Measurements from ENCODE around the gene CERT1. TPM values are rescaled to one million over a fixed set of nuclear protein-coding genes. Genes with fewer than 3 reads are reported as not detected.

The CERT1 gene
- total RNA-seq, 4 donors from 2014 or later: 23.3 to 32.3 (median 30.6) TPM

- TF ChIP-seq POLR2A (IDR thresholded peaks at IDR 0.05) (no peak), CTCF (IDR thresholded peaks at IDR 0.05) (no peak)
- intact Hi-C loops (cut with DNase I; ENCODE audit: low total_unique reads): no loop called here
Observed at GRCh38 chr5:75551471-75551870, 40.0 kb upstream of the CERT1 start.

GRCh38 chr5:75550597-75550996 is 39.2 kb upstream of the CERT1 start:
- WGBS, 2 donors: 92 to 97% methylated on average over 1 of the region's 1 CpG
- TF ChIP-seq CTCF (IDR thresholded peaks at IDR 0.05): no peak
- no peak for TF ChIP-seq POLR2A (IDR thresholded peaks at IDR 0.05)
- H3K4me3 ChIP-seq (ENCODE audit: low read depth, poor library complexity, severe bottlenecking): no peak overlapping the region
- no peak for DNase-seq (ENCODE audit: low spot score in 2 of 2)
- intact Hi-C loops (cut with DNase I; ENCODE audit: low total_unique reads): no loop called here

More at GRCh38 chr5:75551471-75551870, 40.0 kb upstream of the CERT1 start:
- DNase-seq (ENCODE audit: low spot score in 2 of 2): no peak
- WGBS, 2 donors: 78 to 79% methylated on average over 3 of the region's 3 CpGs
- H3K4me3 ChIP-seq (ENCODE audit: low read depth, poor library complexity, severe bottlenecking): no peak overlapping the region

DNA sequence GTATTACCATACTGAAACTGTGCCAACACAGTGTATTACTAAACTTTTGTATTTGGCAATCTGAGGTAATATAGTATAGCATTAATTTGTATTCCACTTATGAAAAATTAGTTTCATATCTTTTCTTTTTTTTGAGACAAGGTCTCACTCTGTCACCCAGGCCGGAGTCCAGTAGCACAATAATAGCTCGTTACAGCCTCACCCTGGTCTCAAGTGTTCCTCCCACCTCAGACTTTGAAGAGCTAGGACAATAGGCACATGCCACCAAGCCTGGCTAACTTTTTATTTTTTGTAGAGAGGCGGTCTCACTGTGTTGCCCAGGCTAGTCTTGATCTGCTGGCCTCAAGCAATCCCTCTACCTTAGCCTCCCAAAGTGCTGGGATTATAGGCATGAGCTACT is 36.4 kb upstream of the CERT1 start:
- TF ChIP-seq POLR2A (IDR thresholded peaks at IDR 0.05) (no peak), CTCF (IDR thresholded peaks at IDR 0.05) (no peak)
- H3K4me3 ChIP-seq (ENCODE audit: low read depth, poor library complexity, severe bottlenecking): no peak overlapping the region
- 89 to 94% methylated on average over 3 of the region's 3 CpGs for WGBS, 2 donors
- no peak for DNase-seq (ENCODE audit: low spot score in 2 of 2)
- intact Hi-C loops (cut with DNase I; ENCODE audit: low total_unique reads): no loop called here

DNA sequence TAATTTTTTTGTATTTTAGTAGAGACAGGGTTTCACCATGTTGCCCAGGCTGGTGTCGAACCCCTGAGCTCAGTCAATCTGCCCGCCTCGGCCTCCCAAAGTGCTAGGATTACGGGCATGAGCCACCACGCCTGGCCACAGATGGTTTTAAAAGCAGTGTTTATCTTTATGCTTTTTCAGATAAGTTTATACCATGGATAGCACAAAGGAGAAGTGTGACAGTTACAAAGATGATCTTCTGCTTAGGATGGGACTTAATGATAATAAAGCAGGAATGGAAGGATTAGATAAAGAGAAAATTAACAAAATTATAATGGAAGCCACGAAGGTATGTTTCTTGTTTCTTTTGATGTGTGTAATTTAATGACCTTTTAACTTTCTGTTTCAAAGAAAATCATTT is 35.4 kb upstream of the CERT1 start:
- DNase-seq (ENCODE audit: low spot score in 2 of 2): no peak
- intact Hi-C loops (cut with DNase I; ENCODE audit: low total_unique reads): no loop called here
- 91 to 95% methylated on average over 6 of the region's 6 CpGs for WGBS, 2 donors
- TF ChIP-seq CTCF (IDR thresholded peaks at IDR 0.05) (no peak), POLR2A (IDR thresholded peaks at IDR 0.05) (no peak)
- H3K4me3 ChIP-seq (ENCODE audit: low read depth, poor library complexity, severe bottlenecking): no peak overlapping the region

DNA sequence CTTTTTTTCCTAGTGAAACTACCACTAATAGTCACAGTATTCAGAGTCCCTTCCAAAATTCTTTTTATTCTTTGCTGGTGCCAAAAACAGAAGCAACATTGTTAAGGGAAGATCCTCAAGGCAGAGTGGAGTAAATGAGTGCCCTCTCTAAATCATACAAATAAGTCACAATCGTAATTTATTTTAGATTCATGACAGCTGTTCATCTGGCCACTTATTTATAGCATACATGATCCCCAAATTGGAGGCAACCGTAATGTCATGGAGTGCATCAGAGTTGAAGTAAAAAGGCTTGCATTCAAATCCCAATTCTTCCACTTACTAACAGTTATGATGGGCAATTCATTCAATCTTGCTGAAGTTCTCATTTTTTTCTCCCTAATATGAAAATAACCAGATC is 33.7 kb upstream of the CERT1 start:
- WGBS, 2 donors: 65 to 73% methylated on average over 2 of the region's 2 CpGs
- TF ChIP-seq CTCF (IDR thresholded peaks at IDR 0.05) (no peak), POLR2A (IDR thresholded peaks at IDR 0.05) (no peak)
- intact Hi-C loops (cut with DNase I; ENCODE audit: low total_unique reads): no loop called here
- DNase-seq (ENCODE audit: low spot score in 2 of 2): no peak
- H3K4me3 ChIP-seq (ENCODE audit: low read depth, poor library complexity, severe bottlenecking): no peak overlapping the region

GRCh38 chr5:75538211-75538610 is 26.8 kb upstream of the CERT1 start:
- TF ChIP-seq POLR2A (IDR thresholded peaks at IDR 0.05) (no peak), CTCF (IDR thresholded peaks at IDR 0.05) (no peak)
- no peak for DNase-seq (ENCODE audit: low spot score in 2 of 2)
- H3K4me3 ChIP-seq (ENCODE audit: low read depth, poor library complexity, severe bottlenecking): no peak overlapping the region
- WGBS, 2 donors: 60 to 68% methylated on average over 1 of the region's 1 CpG
- intact Hi-C loops (cut with DNase I; ENCODE audit: low total_unique reads): no loop called here
